CD4-positive, alpha-beta T cell (primary cell): ENCODE measurements around the gene DYNC1H1. TPM values are rescaled to one million over a fixed set of nuclear protein-coding genes. Genes with fewer than 3 reads are reported as not detected.
A peak's percentile ranks its signal among the peaks of the same experiment; 100 is the strongest.

ENCODE experiments used
- ATAC-seq: fragments of 200-7000 bp; cut with Tn5 transposase; one replicate; pipeline ENCODE4 v1.10.0; 2022; ENCODE audit warnings: mild to moderate bottlenecking; ENCODE audit not compliant: poor library complexity
- CTCF ChIA-PET: fragments of 350-600 bp; sonication (Branson Sonifier 250); formaldehyde crosslinking; loops from one replicate; lab custom pipeline; 2021; ENCODE audit warnings: antibody characterized with exemption, inconsistent platforms; lab: Charles Lee
- POLR2A ChIA-PET: fragments of 350-600 bp; sonication (Branson Sonifier 250); formaldehyde crosslinking; loops from one replicate; lab custom pipeline; 2021; ENCODE audit warnings: antibody characterized with exemption, inconsistent platforms; lab: Charles Lee
- DNase-seq, 14 experiments: peaks; one replicate each; pipeline ENCODE4 v3.0.0-alpha.2; 2013 to 2020; ENCODE audit warnings: mixed read lengths in 2 of 14
- H3K27ac ChIP-seq, 2 donors: one replicate each; pipeline versions ENCODE4 v1.5.1 to v1.7.0; 2013; ENCODE audit warnings: low read length in 2 of 2, low read depth in 1 of 2, mild to moderate bottlenecking in 1 of 2
- H3K27me3 ChIP-seq, 2 experiments: 1 replicate in 1 of 2; 2 replicates in 1 of 2; pipeline versions ENCODE4 v1.6.1 to v1.7.0; 2013; ENCODE audit warnings: low read length in 2 of 2, control low read depth in 1 of 2, mild to moderate bottlenecking in 1 of 2, moderate library complexity in 1 of 2; ENCODE audit not compliant: insufficient read depth in 2 of 2, control insufficient read depth in 1 of 2
- H3K36me3 ChIP-seq: one replicate; pipeline ENCODE4 v1.6.1; 2013; ENCODE audit warnings: low read length, control low read depth; ENCODE audit not compliant: insufficient read depth
- H3K4me1 ChIP-seq: one replicate; pipeline ENCODE4 v1.6.1; 2013; ENCODE audit warnings: low read length, control low read depth; ENCODE audit not compliant: insufficient read depth
- H3K4me3 ChIP-seq: one replicate; pipeline ENCODE4 v1.5.1; 2013; ENCODE audit warnings: mild to moderate bottlenecking, low read length, moderate library complexity
- H3K9me3 ChIP-seq, 2 experiments: 1 replicate in 1 of 2; 2 replicates in 1 of 2; pipeline versions ENCODE4 v1.6.1 to v1.7.0; 2013; ENCODE audit warnings: low read length in 2 of 2, mild to moderate bottlenecking in 2 of 2, control low read depth in 1 of 2, moderate library complexity in 1 of 2; ENCODE audit not compliant: control insufficient read depth in 1 of 2, insufficient read depth in 1 of 2
- H3K27ac Mint-ChIP-seq: one replicate; pipeline ENCODE4 v1.8.0; 2020; ENCODE audit warnings: mixed read lengths
- H3K27me3 Mint-ChIP-seq: one replicate; pipeline ENCODE4 v1.8.0; 2021; ENCODE audit warnings: mixed read lengths
- H3K36me3 Mint-ChIP-seq: one replicate; pipeline ENCODE4 v1.8.0; 2021; ENCODE audit warnings: low read depth, mixed read lengths
- H3K4me1 Mint-ChIP-seq: one replicate; pipeline ENCODE4 v1.8.0; 2021; ENCODE audit warnings: low read depth, mixed read lengths
- H3K4me3 Mint-ChIP-seq: one replicate; pipeline ENCODE4 v1.8.0; 2020; ENCODE audit warnings: mild to moderate bottlenecking, mixed read lengths
- H3K9me3 Mint-ChIP-seq: one replicate; pipeline ENCODE4 v1.8.0; 2020; ENCODE audit warnings: mixed read lengths
- CTCF ChIP-seq: fragments of 200-600 bp; IDR thresholded peaks from one replicate; pipeline ENCODE4 v1.8.0; 2022; ENCODE audit warnings: antibody characterized with exemption, mild to moderate bottlenecking
- intact Hi-C, 2 experiments: fragments of 100-400 bp; cut with DNase I in 1 of 2; cut with micrococcal nuclease in 1 of 2; formaldehyde crosslinking; loops; one replicate each; pipeline versions ENCODE4 v1.15.1 to v1.9.0; 2023 to 2025; cut with DNase I, micrococcal nuclease
- total RNA-seq, 174 experiments: library from RNA in 2 of 174; stranded (reverse) in 2 of 174; gene quantifications; one replicate each; pipeline ENCODE4 v1.2.3 and lab custom pipeline; 2021 to 2026

DYNC1H1 gene
- total RNA-seq, 2 experiments from 2014 or later, result 286 to 293 TPM

GRCh38 chr14:101963656-101964296 lies 597 bp upstream of the DYNC1H1 start:
- H3K9me3 ChIP-seq, result no peaks in the 10 kb centered on the region
- H3K27me3 Mint-ChIP-seq, result no peaks in the 10 kb centered on the region
- peaks cover 42% of the 10 kb centered on the region for H3K4me1 ChIP-seq
- H3K27ac Mint-ChIP-seq, result peak overlapping the region; percentile 85
- peak overlapping the region; percentile 68 for H3K4me3 Mint-ChIP-seq
- peaks cover 8% of the 10 kb centered on the region for H3K36me3 ChIP-seq
- TF ChIP-seq CTCF, result no peak
- H3K27me3 ChIP-seq, result no peaks in the 10 kb centered on the region
- H3K36me3 Mint-ChIP-seq, result peaks cover 18% of the 10 kb centered on the region
- ChIA-PET CTCF (interaction anchor here (1.2 kb wide), 1 partner anchor 132 kb away, joined by 3 read pairs; no protein-coding TSS in a partner anchor), POLR2A (interaction anchor here (1.4 to 2.9 kb wide), 4 partner anchors 15 to 257 kb away, joined by 3 to 12 read pairs (median 8); no protein-coding TSS in a partner anchor)
- H3K9me3 Mint-ChIP-seq, result no peaks in the 10 kb centered on the region
- DNase-seq (peak in 2 of 14 experiments; percentile 28 to 36), ATAC-seq (no peak)
- no peak overlapping the region for H3K27ac ChIP-seq
- no peak overlapping the region for H3K4me3 ChIP-seq
- intact Hi-C loops, result loop anchor here (1.0 to 5.0 kb wide), 6 partner anchors 87 to 554 kb away; partner anchors contain the start of genes HSP90AA1 (in 2 of the 2), CINP (in 1 of the 2) and TECPR2 (in 1 of the 2)
- H3K4me1 Mint-ChIP-seq, result peaks cover 48% of the 10 kb centered on the region

- peaks cover 55% of the 10 kb centered on the region for H3K4me1 Mint-ChIP-seq
- no peaks in the 10 kb centered on the region for H3K9me3 ChIP-seq
- peak overlapping the region; percentile 42 to 82 for H3K27ac ChIP-seq
- ATAC-seq, result peak; percentile 40
- POLR2A ChIA-PET, result interaction anchor here (0.6 to 2.9 kb wide), 10 partner anchors 8 to 352 kb away, joined by 3 to 12 read pairs (median 4); no protein-coding TSS in a partner anchor
- peaks cover 41% of the 10 kb centered on the region for H3K4me1 ChIP-seq
- CTCF ChIA-PET, result interaction anchor here (0.5 to 1.3 kb wide), 2 partner anchors 89 to 194 kb away, joined by 3 to 4 read pairs; no protein-coding TSS in a partner anchor
- peak overlapping the region; percentile 90 for H3K4me3 Mint-ChIP-seq
- peak overlapping the region; percentile 85 for H3K27ac Mint-ChIP-seq
- no peaks in the 10 kb centered on the region for H3K27me3 ChIP-seq
- H3K9me3 Mint-ChIP-seq, result no peaks in the 10 kb centered on the region
- peaks cover 17% of the 10 kb centered on the region for H3K36me3 ChIP-seq
- intact Hi-C loops, result loop anchor here (1.0 to 2.0 kb wide), 4 partner anchors 17 to 398 kb away; partner anchors contain the start of genes HSP90AA1 (in 2 of the 2), CINP (in 1 of the 2) and TECPR2 (in 1 of the 2)
- peak overlapping the region; percentile 86 for H3K4me3 ChIP-seq
- peak; percentile 25 to 84 (median 50) for DNase-seq
- H3K27me3 Mint-ChIP-seq, result no peaks in the 10 kb centered on the region
- H3K36me3 Mint-ChIP-seq, result peaks cover 30% of the 10 kb centered on the region
- no peak for TF ChIP-seq CTCF
These were observed 790 bp downstream of the DYNC1H1 start for GRCh38 chr14:101965181-101965544.

- Histone ChIP-seq H3K4me1 (peaks cover 37% of the 10 kb centered on the region), H3K27me3 (no peaks in the 10 kb centered on the region), H3K36me3 (peaks cover 18% of the 10 kb centered on the region), H3K9me3 (no peaks in the 10 kb centered on the region), H3K4me3 (peak overlapping the region; percentile 86), H3K27ac (peak overlapping the region; percentile 42 to 82)
- no peak for TF ChIP-seq CTCF
- H3K27ac Mint-ChIP-seq, result peak overlapping the region; percentile 85
- ATAC-seq (no peak), DNase-seq (no peak)
- H3K4me3 Mint-ChIP-seq, result peak overlapping the region; percentile 90
- CTCF ChIA-PET, result interaction anchor here (1.1 to 1.3 kb wide), 2 partner anchors 195 to 348 kb away, joined by 3 to 4 read pairs; no protein-coding TSS in a partner anchor
- peaks cover 36% of the 10 kb centered on the region for H3K36me3 Mint-ChIP-seq
- POLR2A ChIA-PET, result interaction anchor here (0.6 to 2.9 kb wide), 9 partner anchors 18 to 351 kb away, joined by 3 to 12 read pairs (median 4); no protein-coding TSS in a partner anchor
- no peaks in the 10 kb centered on the region for H3K9me3 Mint-ChIP-seq
- H3K4me1 Mint-ChIP-seq, result peaks cover 53% of the 10 kb centered on the region
- intact Hi-C loops, result loop anchor here (1.0 to 2.0 kb wide), 4 partner anchors 18 to 397 kb away; partner anchors contain the start of genes HSP90AA1 (in 2 of the 2), CINP (in 1 of the 2) and TECPR2 (in 1 of the 2)
- H3K27me3 Mint-ChIP-seq, result no peaks in the 10 kb centered on the region
These were observed 1.7 kb downstream of the DYNC1H1 start for GRCh38 chr14:101965770-101966722.
